ENCODE measurements around the gene CXCL3. TPM values are rescaled to one million over a fixed set of nuclear protein-coding genes. Genes with fewer than 3 reads are reported as not detected.

Gene CXCL3
- total RNA-seq, 2 donors from 2014 or later, result 2.9 TPM

DNA sequence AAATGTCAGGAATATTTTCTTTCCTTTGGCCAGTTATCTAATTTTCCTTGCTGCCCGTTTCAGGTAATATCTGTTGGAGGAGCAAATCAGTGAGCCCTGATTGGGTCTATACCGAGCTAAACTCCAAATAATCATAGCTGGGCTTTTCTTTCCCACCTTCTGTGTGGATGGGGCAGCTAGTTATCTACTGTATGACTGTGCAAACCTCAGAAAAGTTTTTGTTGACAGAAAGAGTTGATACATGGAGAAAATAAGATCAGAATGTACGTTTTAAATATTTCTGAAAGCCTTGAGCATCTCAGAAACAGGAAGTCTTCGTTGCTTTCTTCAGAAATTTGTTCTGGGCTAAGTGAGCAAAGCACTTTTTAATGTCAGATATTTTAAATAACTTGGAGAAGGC, 33.8 kb downstream of the CXCL3 start:
- Histone ChIP-seq H3K9ac (ENCODE audit: extremely low read depth, low read length, poor library complexity, severe bottlenecking) (no peak overlapping the region), H3K4me1 (ENCODE audit: control insufficient read depth, insufficient read depth, low read length) (no peaks in the 10 kb centered on the region), H3K36me3 (ENCODE audit: control insufficient read depth, insufficient read depth, low read length) (no peaks in the 10 kb centered on the region), H3K9me3 (ENCODE audit: control insufficient read depth, low read length) (no peaks in the 10 kb centered on the region), H3K4me3 (ENCODE audit: low read length) (no peak overlapping the region), H3K27me3 (ENCODE audit: control insufficient read depth, insufficient read depth, low read length, poor library complexity, severe bottlenecking) (peaks cover under 1% of the 10 kb centered on the region), H3K27ac (ENCODE audit: low read depth, low read length) (no peak overlapping the region)
- 88 to 94% methylated on average over 2 to 4 of the region's 4 CpGs for WGBS, 2 experiments (ENCODE audit: insufficient coverage in 1 of 2, insufficient read length in 1 of 2)
- DNase-seq, result no peak
- Mint-ChIP-seq H3K4me3 (no peak overlapping the region), H3K9me3 (no peaks in the 10 kb centered on the region), H3K4me1 (peaks cover 17% of the 10 kb centered on the region), H3K36me3 (ENCODE audit: low read depth) (peaks cover 2% of the 10 kb centered on the region), H3K27me3 (ENCODE audit: insufficient read depth) (peaks cover 1% of the 10 kb centered on the region), H3K27ac (no peak overlapping the region)
- TF ChIP-seq, protein P1, sequence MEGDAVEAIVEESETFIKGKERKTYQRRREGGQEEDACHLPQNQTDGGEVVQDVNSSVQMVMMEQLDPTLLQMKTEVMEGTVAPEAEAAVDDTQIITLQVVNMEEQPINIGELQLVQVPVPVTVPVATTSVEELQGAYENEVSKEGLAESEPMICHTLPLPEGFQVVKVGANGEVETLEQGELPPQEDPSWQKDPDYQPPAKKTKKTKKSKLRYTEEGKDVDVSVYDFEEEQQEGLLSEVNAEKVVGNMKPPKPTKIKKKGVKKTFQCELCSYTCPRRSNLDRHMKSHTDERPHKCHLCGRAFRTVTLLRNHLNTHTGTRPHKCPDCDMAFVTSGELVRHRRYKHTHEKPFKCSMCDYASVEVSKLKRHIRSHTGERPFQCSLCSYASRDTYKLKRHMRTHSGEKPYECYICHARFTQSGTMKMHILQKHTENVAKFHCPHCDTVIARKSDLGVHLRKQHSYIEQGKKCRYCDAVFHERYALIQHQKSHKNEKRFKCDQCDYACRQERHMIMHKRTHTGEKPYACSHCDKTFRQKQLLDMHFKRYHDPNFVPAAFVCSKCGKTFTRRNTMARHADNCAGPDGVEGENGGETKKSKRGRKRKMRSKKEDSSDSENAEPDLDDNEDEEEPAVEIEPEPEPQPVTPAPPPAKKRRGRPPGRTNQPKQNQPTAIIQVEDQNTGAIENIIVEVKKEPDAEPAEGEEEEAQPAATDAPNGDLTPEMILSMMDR (conservative IDR thresholded peaks at IDR 0.05), result no peak

DNA sequence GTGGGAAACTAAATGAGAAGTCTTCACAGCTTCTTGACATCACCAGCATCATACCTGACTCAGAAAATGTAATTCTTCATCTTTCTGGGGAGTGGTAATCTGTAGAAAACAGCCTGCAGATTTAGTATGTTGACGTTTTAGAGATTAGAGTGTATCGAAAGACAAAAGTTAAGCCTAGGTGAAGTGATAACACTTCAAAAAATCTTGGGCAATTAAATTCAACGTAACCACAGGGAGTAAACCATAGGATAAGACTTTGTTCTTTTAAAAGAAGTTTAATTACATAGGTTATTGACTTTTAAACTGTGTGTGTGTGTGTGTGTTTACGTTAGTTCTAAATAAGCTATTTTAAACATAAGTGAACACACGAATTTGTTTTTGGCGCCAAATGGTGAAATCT, 38.2 kb downstream of the CXCL3 start:
- DNase-seq, result no peak
- Histone ChIP-seq H3K27me3 (ENCODE audit: control insufficient read depth, insufficient read depth, low read length, poor library complexity, severe bottlenecking) (peaks cover 28% of the 10 kb centered on the region), H3K36me3 (ENCODE audit: control insufficient read depth, insufficient read depth, low read length) (no peaks in the 10 kb centered on the region), H3K27ac (ENCODE audit: low read depth, low read length) (no peak overlapping the region), H3K9me3 (ENCODE audit: control insufficient read depth, low read length) (no peaks in the 10 kb centered on the region), H3K4me3 (ENCODE audit: low read length) (no peak overlapping the region), H3K4me1 (ENCODE audit: control insufficient read depth, insufficient read depth, low read length) (no peaks in the 10 kb centered on the region), H3K9ac (ENCODE audit: extremely low read depth, low read length, poor library complexity, severe bottlenecking) (no peak overlapping the region)
- TF ChIP-seq, protein P1 (conservative IDR thresholded peaks at IDR 0.05), result no peak
- peaks cover 24% of the 10 kb centered on the region for H3K27me3 Mint-ChIP-seq (ENCODE audit: insufficient read depth)
- no peaks in the 10 kb centered on the region for H3K9me3 Mint-ChIP-seq
- H3K36me3 Mint-ChIP-seq (ENCODE audit: low read depth), result peaks cover 2% of the 10 kb centered on the region
- no peak overlapping the region for H3K27ac Mint-ChIP-seq
- H3K4me1 Mint-ChIP-seq, result peaks cover 18% of the 10 kb centered on the region
- WGBS, 2 experiments (ENCODE audit: insufficient coverage in 1 of 2, insufficient read length in 1 of 2), result 84 to 90% methylated on average over 6 of the region's 6 CpGs
- H3K4me3 Mint-ChIP-seq, result no peak overlapping the region

DNA sequence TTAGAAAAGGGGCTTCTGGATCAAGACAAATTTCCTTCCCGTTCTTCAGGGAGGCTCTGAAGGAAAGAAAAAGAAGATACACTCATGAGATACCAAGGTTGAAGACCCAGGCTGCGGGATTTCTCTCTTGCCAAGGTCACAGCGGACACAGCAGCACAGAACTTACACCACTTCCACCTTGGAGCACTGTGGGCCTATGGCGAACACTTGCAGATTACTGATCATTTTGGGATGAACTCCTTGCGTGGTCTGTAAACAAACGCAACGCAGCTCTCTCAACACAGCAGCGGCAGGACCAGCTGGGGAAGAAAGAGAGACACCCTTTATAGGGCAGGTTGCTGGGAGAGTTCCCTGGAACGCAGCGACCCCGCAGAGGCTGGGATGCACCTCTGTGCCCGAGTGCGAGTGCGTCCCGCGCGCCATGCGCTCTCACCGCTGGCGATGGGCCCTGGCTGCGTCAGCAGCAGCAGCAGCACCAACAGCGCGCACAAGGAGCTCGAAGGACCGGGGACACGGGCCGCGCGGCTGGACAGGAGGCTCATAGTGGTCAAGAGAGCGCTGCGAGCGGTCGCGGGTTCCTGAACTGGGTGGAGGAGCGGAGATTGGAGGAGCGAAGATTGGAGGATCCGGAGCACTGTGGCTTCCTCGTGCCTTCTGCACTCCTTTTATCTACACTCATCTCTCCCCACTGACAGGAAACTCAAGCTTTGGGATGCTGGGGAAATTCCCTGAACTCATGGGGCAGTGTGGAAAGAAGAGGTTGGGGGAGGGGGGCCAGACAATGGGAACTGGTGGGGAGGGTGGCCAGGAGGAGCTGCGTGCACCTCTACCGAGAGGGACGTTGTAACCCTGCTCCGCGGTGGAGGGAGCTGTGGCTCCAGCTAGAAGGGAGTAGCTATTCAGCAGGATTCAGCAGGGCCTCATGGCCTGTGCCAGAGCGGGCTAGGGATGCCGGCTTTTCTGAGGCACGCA, 40.2 kb downstream of the CXCL3 start, which contains the start of gene CXCL5:
Gene CXCL5 (minus strand): TSS at position 638 of the 972 bp plus-strand sequence. CDS start 96 bp downstream, at position 542.
- peak; percentile 90 for DNase-seq
- peaks cover 24% of the 10 kb centered on the region for H3K27me3 Mint-ChIP-seq (ENCODE audit: insufficient read depth)
- H3K27ac Mint-ChIP-seq, result peak within 1 kb of the TSS; percentile 81
- peak within 1 kb of the TSS; percentile 76 for H3K4me3 ChIP-seq (ENCODE audit: low read length)
- 31 to 67% methylated on average over 19 to 46 of the region's 46 CpGs for WGBS, 2 experiments (ENCODE audit: insufficient coverage in 1 of 2, insufficient read length in 1 of 2)
- H3K27ac ChIP-seq (ENCODE audit: low read depth, low read length), result no peak within 1 kb of the TSS
- H3K4me1 ChIP-seq (ENCODE audit: control insufficient read depth, insufficient read depth, low read length), result no peaks in the 10 kb centered on the region
- H3K36me3 Mint-ChIP-seq (ENCODE audit: low read depth), result peaks cover 2% of the 10 kb centered on the region
- TF ChIP-seq, protein P1 (conservative IDR thresholded peaks at IDR 0.05), result peak; percentile 54
- peak within 1 kb of the TSS; percentile 75 for H3K4me3 Mint-ChIP-seq
- peaks cover 28% of the 10 kb centered on the region for H3K27me3 ChIP-seq (ENCODE audit: control insufficient read depth, insufficient read depth, low read length, poor library complexity, severe bottlenecking)
- H3K36me3 ChIP-seq (ENCODE audit: control insufficient read depth, insufficient read depth, low read length), result no peaks in the 10 kb centered on the region
- H3K9me3 ChIP-seq (ENCODE audit: control insufficient read depth, low read length), result no peaks in the 10 kb centered on the region
- H3K9me3 Mint-ChIP-seq, result no peaks in the 10 kb centered on the region
- H3K9ac ChIP-seq (ENCODE audit: extremely low read depth, low read length, poor library complexity, severe bottlenecking), result no peak within 1 kb of the TSS
- H3K4me1 Mint-ChIP-seq, result peaks cover 17% of the 10 kb centered on the region
